Caco-2 (cell line): ENCODE measurements around the gene RUNX2. TPM values are rescaled to one million over a fixed set of nuclear protein-coding genes. Genes with fewer than 3 reads are reported as not detected.

Source experiments
- BruUV-seq: library from RNA; stranded (reverse); fragments of 400-500 nt; replicated peaks from 2 replicates; lab custom pipeline; 2021; lab: Mats Ljungman, UMichigan
- CTCF ChIA-PET: fragments of 300-600 bp; sonication (Branson Sonifier 250); formaldehyde crosslinking; loops from one replicate; lab custom pipeline; 2022; ENCODE audit warnings: antibody characterized with exemption; lab: Charles Lee
- POLR2A ChIA-PET: fragments of 300-600 bp; sonication (Branson Sonifier 250); formaldehyde crosslinking; loops from one replicate; lab custom pipeline; 2022; ENCODE audit warnings: antibody characterized with exemption; lab: Charles Lee
- DNase-seq, 2 experiments: peaks; one replicate each; pipeline versions ENCODE4 v3.0.0 to v3.0.0-alpha.2; 2020 to 2022
- H3K27me3 ChIP-seq: replicated peaks from 2 replicates; pipeline ENCODE4 v1.6.0; 2011; ENCODE audit warnings: low read length; ENCODE audit not compliant: control insufficient read depth, insufficient read depth
- H3K36me3 ChIP-seq: 2 replicates; pipeline ENCODE4 v1.5.1; 2011; ENCODE audit warnings: low read length; ENCODE audit not compliant: control insufficient read depth, insufficient read depth
- H3K4me1 ChIP-seq: fragments of 250-450 bp; sonication (Bioruptor Pico); 2 replicates; pipeline ENCODE4 v1.5.1; 2020; ENCODE audit warnings: mild to moderate bottlenecking
- H3K4me3 ChIP-seq: 2 replicates; pipeline ENCODE4 v1.5.1; 2011; ENCODE audit warnings: low read depth, mild to moderate bottlenecking, control low read depth, low read length
- H3K9me3 ChIP-seq: fragments of 250-450 bp; sonication (Bioruptor Pico); 2 replicates; pipeline ENCODE4 v1.5.1; 2020; ENCODE audit warnings: mild to moderate bottlenecking, moderate library complexity
- H3K27ac Mint-ChIP-seq: one replicate; pipeline ENCODE4 v1.8.0; 2022; ENCODE audit warnings: mixed read lengths; ENCODE audit not compliant: unreplicated experiment
- H3K27me3 Mint-ChIP-seq: one replicate; pipeline ENCODE4 v1.8.0; 2022; ENCODE audit warnings: mixed read lengths; ENCODE audit not compliant: insufficient read depth, unreplicated experiment
- H3K36me3 Mint-ChIP-seq: one replicate; pipeline ENCODE4 v1.8.0; 2022; ENCODE audit warnings: mild to moderate bottlenecking, mixed read lengths; ENCODE audit not compliant: insufficient read depth, unreplicated experiment
- H3K4me1 Mint-ChIP-seq: one replicate; pipeline ENCODE4 v1.8.0; 2022; ENCODE audit warnings: low read depth, mixed read lengths; ENCODE audit not compliant: unreplicated experiment
- H3K4me3 Mint-ChIP-seq: one replicate; pipeline ENCODE4 v1.8.0; 2022; ENCODE audit warnings: mild to moderate bottlenecking, moderate library complexity, mixed read lengths; ENCODE audit not compliant: unreplicated experiment
- H3K9me3 Mint-ChIP-seq: one replicate; pipeline ENCODE4 v1.8.0; 2022; ENCODE audit warnings: mixed read lengths; ENCODE audit not compliant: unreplicated experiment
- intact Hi-C: fragments of 100-400 bp; cut with micrococcal nuclease; formaldehyde crosslinking; loops from one replicate; pipeline ENCODE4 v1.10.0; 2022; ENCODE audit not compliant: unreplicated experiment
- total RNA-seq: library from RNA; stranded (reverse); gene quantifications from 2 replicates; pipeline ENCODE4 v1.2.3, GENCODE V29; 2022
- TF ChIP-seq, protein P1 (sequence below), 2 experiments: fragments of 200-600 bp in 1 of 2; IDR thresholded peaks; 1 replicate in 1 of 2; 2 replicates in 1 of 2; pipeline versions ENCODE4 v1.5.1 to v1.8.0; 2011 to 2022; ENCODE audit warnings: antibody characterized with exemption in 1 of 2, control low read depth in 1 of 2, inconsistent platforms in 1 of 2, low read depth in 1 of 2, low read length in 1 of 2, mild to moderate bottlenecking in 1 of 2, moderate library complexity in 1 of 2; ENCODE audit not compliant: insufficient read depth in 1 of 2, severe bottlenecking in 1 of 2, unreplicated experiment in 1 of 2

The RUNX2 gene
- total RNA-seq, 1 experiment from 2014 or later, result not detected

GRCh38 chr6:45610374-45610773, 282.2 kb downstream of the RUNX2 start:
- BruUV-seq, result no TSS peak
- no peaks in the 10 kb centered on the region for H3K9me3 ChIP-seq
- Mint-ChIP-seq H3K36me3 (no peaks in the 10 kb centered on the region), H3K4me3 (no peak overlapping the region), H3K27ac (no peak overlapping the region), H3K4me1 (no peaks in the 10 kb centered on the region), H3K9me3 (no peaks in the 10 kb centered on the region), H3K27me3 (no peaks in the 10 kb centered on the region)
- ChIA-PET CTCF (no interaction called here), POLR2A (no interaction called here)
- H3K4me1 ChIP-seq, result no peaks in the 10 kb centered on the region
- intact Hi-C loops, result no loop called here
- H3K36me3 ChIP-seq, result no peaks in the 10 kb centered on the region
- no peak for DNase-seq
- no peaks in the 10 kb centered on the region for H3K27me3 ChIP-seq
- TF ChIP-seq, protein P1, sequence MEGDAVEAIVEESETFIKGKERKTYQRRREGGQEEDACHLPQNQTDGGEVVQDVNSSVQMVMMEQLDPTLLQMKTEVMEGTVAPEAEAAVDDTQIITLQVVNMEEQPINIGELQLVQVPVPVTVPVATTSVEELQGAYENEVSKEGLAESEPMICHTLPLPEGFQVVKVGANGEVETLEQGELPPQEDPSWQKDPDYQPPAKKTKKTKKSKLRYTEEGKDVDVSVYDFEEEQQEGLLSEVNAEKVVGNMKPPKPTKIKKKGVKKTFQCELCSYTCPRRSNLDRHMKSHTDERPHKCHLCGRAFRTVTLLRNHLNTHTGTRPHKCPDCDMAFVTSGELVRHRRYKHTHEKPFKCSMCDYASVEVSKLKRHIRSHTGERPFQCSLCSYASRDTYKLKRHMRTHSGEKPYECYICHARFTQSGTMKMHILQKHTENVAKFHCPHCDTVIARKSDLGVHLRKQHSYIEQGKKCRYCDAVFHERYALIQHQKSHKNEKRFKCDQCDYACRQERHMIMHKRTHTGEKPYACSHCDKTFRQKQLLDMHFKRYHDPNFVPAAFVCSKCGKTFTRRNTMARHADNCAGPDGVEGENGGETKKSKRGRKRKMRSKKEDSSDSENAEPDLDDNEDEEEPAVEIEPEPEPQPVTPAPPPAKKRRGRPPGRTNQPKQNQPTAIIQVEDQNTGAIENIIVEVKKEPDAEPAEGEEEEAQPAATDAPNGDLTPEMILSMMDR (IDR thresholded peaks at IDR 0.05; ENCODE audit: insufficient read depth in 1 of 2, low read depth in 1 of 2, low read length in 1 of 2, severe bottlenecking in 1 of 2, unreplicated experiment in 1 of 2), result no peak
- no peak overlapping the region for H3K4me3 ChIP-seq

DNA sequence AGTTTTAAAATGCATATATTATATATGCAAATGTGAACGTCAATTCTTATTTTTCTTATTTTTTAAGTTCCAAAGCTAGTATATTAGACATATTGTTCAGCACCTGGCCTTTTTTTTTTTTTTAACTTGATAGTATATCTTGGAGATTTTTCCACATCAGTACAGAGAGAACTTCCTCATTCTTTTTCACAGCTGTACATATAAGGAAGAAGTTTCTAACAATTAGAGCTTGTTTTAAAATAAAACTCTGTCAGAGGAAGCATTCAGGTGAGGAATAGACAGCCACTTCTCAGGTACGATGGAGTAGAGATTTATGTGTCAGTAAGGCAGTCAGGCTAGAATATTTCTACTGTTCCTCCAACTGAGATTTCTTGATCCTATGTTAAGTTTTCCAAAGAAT, 282.7 kb downstream of the RUNX2 start:
- DNase-seq, result no peak
- H3K4me1 ChIP-seq, result no peaks in the 10 kb centered on the region
- Mint-ChIP-seq H3K4me1 (no peaks in the 10 kb centered on the region), H3K4me3 (no peak overlapping the region), H3K36me3 (no peaks in the 10 kb centered on the region), H3K27me3 (no peaks in the 10 kb centered on the region), H3K9me3 (no peaks in the 10 kb centered on the region), H3K27ac (no peak overlapping the region)
- no peaks in the 10 kb centered on the region for H3K27me3 ChIP-seq
- H3K4me3 ChIP-seq, result no peak overlapping the region
- intact Hi-C loops, result no loop called here
- BruUV-seq, result no TSS peak
- TF ChIP-seq, protein P1 (IDR thresholded peaks at IDR 0.05; ENCODE audit: insufficient read depth in 1 of 2, low read depth in 1 of 2, low read length in 1 of 2, severe bottlenecking in 1 of 2, unreplicated experiment in 1 of 2), result no peak
- H3K9me3 ChIP-seq, result no peaks in the 10 kb centered on the region
- H3K36me3 ChIP-seq, result no peaks in the 10 kb centered on the region
- CTCF ChIA-PET, result interaction anchor here (0.6 kb wide), 1 partner anchor 194 kb away, joined by 3 read pairs; no protein-coding TSS in a partner anchor
- POLR2A ChIA-PET, result no interaction called here

DNA sequence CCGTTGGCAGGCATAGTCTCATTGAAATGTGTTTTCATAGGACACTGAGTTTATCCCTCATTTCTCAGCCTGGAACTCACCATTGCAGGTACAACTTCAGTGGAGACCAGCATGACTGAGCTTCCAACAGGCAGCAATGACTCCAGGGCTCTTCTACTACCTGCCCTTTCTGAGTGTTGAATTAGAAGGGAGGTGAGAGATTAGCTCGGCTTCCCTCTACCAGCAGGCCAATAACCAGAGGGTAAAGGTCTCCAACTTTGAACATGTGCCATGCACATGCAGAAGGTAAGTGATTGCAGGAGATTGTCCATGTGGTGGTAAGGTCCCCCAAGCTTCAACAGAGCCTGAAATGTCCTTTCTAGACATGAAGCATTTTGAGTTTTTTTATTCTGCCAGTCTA, 283.4 kb downstream of the RUNX2 start:
- no peaks in the 10 kb centered on the region for H3K4me1 Mint-ChIP-seq
- DNase-seq, result no peak
- CTCF ChIA-PET, result interaction anchor here (0.6 kb wide), 1 partner anchor 194 kb away, joined by 3 read pairs; no protein-coding TSS in a partner anchor
- Histone ChIP-seq H3K27me3 (no peaks in the 10 kb centered on the region), H3K4me3 (no peak overlapping the region), H3K4me1 (no peaks in the 10 kb centered on the region), H3K36me3 (no peaks in the 10 kb centered on the region), H3K9me3 (no peaks in the 10 kb centered on the region)
- intact Hi-C loops, result no loop called here
- no peaks in the 10 kb centered on the region for H3K9me3 Mint-ChIP-seq
- BruUV-seq, result no TSS peak
- no peaks in the 10 kb centered on the region for H3K27me3 Mint-ChIP-seq
- no peak overlapping the region for H3K27ac Mint-ChIP-seq
- TF ChIP-seq, protein P1 (IDR thresholded peaks at IDR 0.05; ENCODE audit: insufficient read depth in 1 of 2, low read depth in 1 of 2, low read length in 1 of 2, severe bottlenecking in 1 of 2, unreplicated experiment in 1 of 2), result no peak
- H3K36me3 Mint-ChIP-seq, result no peaks in the 10 kb centered on the region
- POLR2A ChIA-PET, result no interaction called here
- H3K4me3 Mint-ChIP-seq, result no peak overlapping the region
